ENCODE results near the gene ISLR2.

GRCh38 chr15:74135041-74135565, 4.7 kb downstream of the ISLR2 start:
- TF ChIP-seq SUZ12 (IDR thresholded peaks at IDR 0.05): no peak
- TF ChIP-seq SP1 (IDR thresholded peaks at IDR 0.05): no peak
- no peak for TF ChIP-seq FOXK2 (IDR thresholded peaks at IDR 0.05)
- no peak for TF ChIP-seq FOXM1 (IDR thresholded peaks at IDR 0.05; ENCODE audit: borderline replicate concordance)
- no peak for TF ChIP-seq L3MBTL2 (conservative IDR thresholded peaks at IDR 0.05)
- no peak for TF ChIP-seq BHLHE40 (IDR thresholded peaks at IDR 0.05; ENCODE audit: borderline replicate concordance)
- no peak for TF ChIP-seq CTBP1 (IDR thresholded peaks at IDR 0.05; ENCODE audit: borderline replicate concordance)
- no peak for TF ChIP-seq ARNT (IDR thresholded peaks at IDR 0.05)
- TF ChIP-seq ZNF384 (IDR thresholded peaks at IDR 0.05): no peak
- TF ChIP-seq PKNOX1 (IDR thresholded peaks at IDR 0.05): no peak
- TF ChIP-seq ELF4 (IDR thresholded peaks at IDR 0.05): no peak
- no peak for TF ChIP-seq TARDBP (IDR thresholded peaks at IDR 0.05)
